B cell (primary cell): ENCODE data around the gene LRRC15. TPM values are rescaled to one million over a fixed set of nuclear protein-coding genes. Genes with fewer than 3 reads are reported as not detected.

Source experiments
- ATAC-seq: fragments of 200-7000 bp; cut with Tn5 transposase; one replicate; pipeline ENCODE4 v1.10.0; 2021; ENCODE audit warnings: low read depth, mild to moderate bottlenecking, moderate number of reproducible peaks, moderate library complexity
- CTCF ChIA-PET: fragments of 350-600 bp; sonication (Branson Sonifier 250); formaldehyde crosslinking; loops from one replicate; lab custom pipeline; 2021; ENCODE audit warnings: antibody characterized with exemption, inconsistent platforms; lab: Charles Lee
- POLR2A ChIA-PET: fragments of 350-600 bp; sonication (Branson Sonifier 250); formaldehyde crosslinking; loops from one replicate; lab custom pipeline; 2021; ENCODE audit warnings: antibody characterized with exemption; lab: Charles Lee
- DNase-seq: peaks from one replicate; pipeline ENCODE4 v3.0.0; 2013
- H2AFZ ChIP-seq: 2 replicates; pipeline ENCODE4 v1.6.1; 2012; ENCODE audit warnings: mild to moderate bottlenecking, low read depth, low read length; ENCODE audit not compliant: insufficient read depth, poor library complexity, severe bottlenecking
- H3K27ac ChIP-seq, 2 donors: 1 replicate in 1 of 2; 2 replicates in 1 of 2; pipeline ENCODE4 v1.5.1; 2012 to 2013; ENCODE audit warnings: low read length in 2 of 2, mild to moderate bottlenecking in 2 of 2, moderate library complexity in 1 of 2
- H3K27me3 ChIP-seq, 4 experiments: fragments of 200-600 bp in 1 of 4; sonication (generic) in 1 of 4; replicated peaks in 1 of 4; 1 replicate in 2 of 4; 2 replicates in 2 of 4; pipeline versions ENCODE4 v1.6.1 to v1.7.0; 2013 to 2016; ENCODE audit warnings: low read length in 3 of 4, mild to moderate bottlenecking in 2 of 4, mixed read lengths in 1 of 4, moderate library complexity in 1 of 4; ENCODE audit not compliant: insufficient read depth in 4 of 4, control insufficient read depth in 3 of 4; ENCODE audit errors: control extremely low read depth in 1 of 4
- H3K36me3 ChIP-seq, 2 experiments: replicated peaks in 1 of 2; 1 replicate in 1 of 2; 2 replicates in 1 of 2; pipeline versions ENCODE4 v1.6.1 to v1.7.1; 2013; ENCODE audit warnings: low read length in 1 of 2; ENCODE audit not compliant: insufficient read depth in 2 of 2, control insufficient read depth in 1 of 2; ENCODE audit errors: control extremely low read depth in 1 of 2, extremely low read depth in 1 of 2
- H3K4me1 ChIP-seq, 2 donors: fragments of 200-600 bp in 1 of 2; sonication (generic) in 1 of 2; 1 replicate in 1 of 2; 2 replicates in 1 of 2; pipeline versions ENCODE4 v1.5.1 to v1.6.1; 2013 to 2017; ENCODE audit warnings: low read length in 2 of 2; ENCODE audit not compliant: control insufficient read depth in 2 of 2, insufficient read depth in 2 of 2
- H3K4me2 ChIP-seq: replicated peaks from 2 replicates; pipeline ENCODE3; 2012; ENCODE audit warnings: mild to moderate bottlenecking, low read depth, low read length; ENCODE audit not compliant: poor library complexity, severe bottlenecking
- H3K4me3 ChIP-seq, 5 experiments: fragments of 200-600 bp in 1 of 5; sonication (generic) in 1 of 5; 1 replicate in 3 of 5; 2 replicates in 2 of 5; pipeline versions ENCODE4 v1.5.1 to v1.7.0; 2011 to 2016; ENCODE audit warnings: low read length in 4 of 5, mild to moderate bottlenecking in 4 of 5, low read depth in 2 of 5, control low read depth in 1 of 5, moderate library complexity in 1 of 5; ENCODE audit not compliant: insufficient read depth in 1 of 5; ENCODE audit errors: control extremely low read depth in 1 of 5, extremely low read depth in 1 of 5
- H3K79me2 ChIP-seq: fragments of 200-600 bp; sonication (generic); one replicate; pipeline ENCODE4 v1.6.0; 2016; ENCODE audit warnings: low read length; ENCODE audit not compliant: control insufficient read depth, insufficient read depth
- H3K9ac ChIP-seq: fragments of 200-600 bp; sonication (generic); 2 replicates; pipeline ENCODE4 v1.6.1; 2017; ENCODE audit warnings: mild to moderate bottlenecking, low read length, moderate library complexity
- H3K9me3 ChIP-seq, 3 donors: one replicate each; pipeline versions ENCODE4 v1.6.1 to v1.7.1; 2013; ENCODE audit warnings: low read length in 2 of 3; ENCODE audit not compliant: control insufficient read depth in 2 of 3, insufficient read depth in 1 of 3; ENCODE audit errors: control extremely low read depth in 1 of 3
- H4K20me1 ChIP-seq: 2 replicates; pipeline ENCODE4 v1.6.0; 2012; ENCODE audit warnings: mild to moderate bottlenecking, low read length; ENCODE audit not compliant: insufficient read depth, control insufficient read depth, poor library complexity, severe bottlenecking
- H3K27ac Mint-ChIP-seq: one replicate; pipeline ENCODE4 v1.8.0; 2021; ENCODE audit warnings: mixed read lengths
- H3K27me3 Mint-ChIP-seq: one replicate; pipeline ENCODE4 v1.8.0; 2021; ENCODE audit warnings: mixed read lengths
- H3K4me1 Mint-ChIP-seq: one replicate; pipeline ENCODE4 v1.8.0; 2021; ENCODE audit warnings: mixed read lengths
- H3K4me3 Mint-ChIP-seq: one replicate; pipeline ENCODE4 v1.8.0; 2021; ENCODE audit warnings: mixed read lengths
- H3K9me3 Mint-ChIP-seq: one replicate; pipeline ENCODE4 v1.8.0; 2022; ENCODE audit warnings: mixed read lengths; ENCODE audit not compliant: insufficient read depth
- EZH2 ChIP-seq: IDR thresholded peaks from 2 replicates; pipeline ENCODE4 v1.6.1; 2012; ENCODE audit warnings: borderline replicate concordance, low read depth, mild to moderate bottlenecking, moderate library complexity, low read length; ENCODE audit not compliant: insufficient read depth, poor library complexity, severe bottlenecking
- WGBS: methylation state at CpG from one replicate; pipeline ENCODE4 v1.1.5; 2013; ENCODE audit warnings: missing lambda C conversion rate; ENCODE audit not compliant: insufficient coverage; 5-methylcytosine and 5-hydroxymethylcytosine counted together
- intact Hi-C: fragments of 100-400 bp; cut with micrococcal nuclease; formaldehyde crosslinking; loops from one replicate; pipeline ENCODE4 v1.10.0; 2022
- polyA plus RNA-seq: library from polyadenylated mRNA; depleted of rRNA; stranded (reverse); fragments of >200 nt; gene quantifications from 2 replicates; pipeline ENCODE4 v1.2.3, GENCODE V29; 2012
- total RNA-seq, 2 donors: library from RNA; stranded (reverse); fragments of 120-200 nt in 1 of 2; gene quantifications; 1 replicate in 1 of 2; 2 replicates in 1 of 2; pipeline versions ENCODE4 v1.2.3 to v1.2.4, GENCODE V29; 2013 to 2022
- TF ChIP-seq, protein P1 (sequence below): fragments of 200-600 bp; IDR thresholded peaks from one replicate; pipeline ENCODE4 v1.8.0; 2022; ENCODE audit warnings: antibody characterized with exemption, mild to moderate bottlenecking

LRRC15 gene
- total and polyA plus RNA-seq, 2 donors (not counting 1 experiment from before 2014, with no cell fraction given) = not detected

DNA sequence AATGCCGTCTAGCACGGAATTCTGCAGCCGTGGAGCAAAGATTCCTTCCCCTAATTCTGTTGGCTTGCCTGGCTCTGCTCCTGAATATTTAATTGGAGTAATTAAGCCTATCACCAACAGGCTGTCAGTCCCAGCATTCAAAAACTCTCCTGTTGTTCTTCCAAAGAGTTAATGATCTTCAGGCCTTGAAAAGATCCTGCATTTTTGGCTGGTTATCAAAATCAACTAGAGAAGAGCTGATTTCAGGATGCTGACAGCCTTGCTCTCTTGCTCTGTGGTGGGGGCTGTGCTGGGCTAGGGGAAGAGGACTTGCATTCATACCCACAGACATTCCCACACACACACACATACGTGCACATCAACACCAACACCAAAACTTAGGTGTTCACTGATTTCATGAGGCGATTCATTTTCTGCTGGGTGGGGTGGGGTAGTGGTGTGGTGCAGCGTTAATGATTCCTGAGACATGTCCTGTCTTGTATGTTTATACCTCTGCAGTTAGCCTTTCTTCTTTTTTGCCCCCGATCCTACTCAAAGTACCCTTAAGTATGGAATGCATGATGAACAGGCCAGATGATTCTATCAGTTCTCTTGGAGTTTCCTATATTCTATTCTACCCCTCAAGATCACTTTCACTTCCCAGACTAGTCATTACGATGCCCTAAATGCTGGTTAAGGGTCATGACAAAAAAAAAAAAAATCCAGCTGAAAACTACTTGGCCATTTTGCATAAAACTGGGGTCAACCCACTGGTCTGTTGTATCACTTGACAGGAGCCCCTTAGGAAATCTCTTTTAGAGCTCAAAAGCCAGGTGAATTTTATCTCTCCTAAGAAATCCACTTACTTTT is 60.7 kb downstream of the LRRC15 start:
- no peaks in the 10 kb centered on the region for H3K79me2 ChIP-seq
- no peak for ATAC-seq
- WGBS = no CpG with 5 or more reads among the region's 8 CpGs
- H3K36me3 ChIP-seq = no peaks in the 10 kb centered on the region
- peaks cover 0 to 17% (median 6%) of the 10 kb centered on the region in 3 donors for H3K9me3 ChIP-seq
- H3K4me1 Mint-ChIP-seq = peaks cover 62% of the 10 kb centered on the region
- H3K27ac ChIP-seq = no peak overlapping the region
- H3K4me2 ChIP-seq = no peak overlapping the region
- DNase-seq = no peak
- no peaks in the 10 kb centered on the region for H3K9me3 Mint-ChIP-seq
- H3K4me1 ChIP-seq = peaks cover 63 to 71% of the 10 kb centered on the region in 2 donors
- H3K4me3 Mint-ChIP-seq = peak overlapping the region; percentile 30
- H3K27me3 Mint-ChIP-seq = peaks cover 26% of the 10 kb centered on the region
- CTCF ChIA-PET = interaction anchor here (2.3 to 4.1 kb wide), 3 partner anchors 8 to 643 kb away, joined by 16 to 47 read pairs (median 20); partner anchors contain the start of gene HES1
- POLR2A ChIA-PET = interaction anchor here (0.9 kb wide), 1 partner anchor 178 kb away, joined by 3 read pairs; no protein-coding TSS in a partner anchor
- TF ChIP-seq EZH2 = no peak
- TF ChIP-seq, protein P1, sequence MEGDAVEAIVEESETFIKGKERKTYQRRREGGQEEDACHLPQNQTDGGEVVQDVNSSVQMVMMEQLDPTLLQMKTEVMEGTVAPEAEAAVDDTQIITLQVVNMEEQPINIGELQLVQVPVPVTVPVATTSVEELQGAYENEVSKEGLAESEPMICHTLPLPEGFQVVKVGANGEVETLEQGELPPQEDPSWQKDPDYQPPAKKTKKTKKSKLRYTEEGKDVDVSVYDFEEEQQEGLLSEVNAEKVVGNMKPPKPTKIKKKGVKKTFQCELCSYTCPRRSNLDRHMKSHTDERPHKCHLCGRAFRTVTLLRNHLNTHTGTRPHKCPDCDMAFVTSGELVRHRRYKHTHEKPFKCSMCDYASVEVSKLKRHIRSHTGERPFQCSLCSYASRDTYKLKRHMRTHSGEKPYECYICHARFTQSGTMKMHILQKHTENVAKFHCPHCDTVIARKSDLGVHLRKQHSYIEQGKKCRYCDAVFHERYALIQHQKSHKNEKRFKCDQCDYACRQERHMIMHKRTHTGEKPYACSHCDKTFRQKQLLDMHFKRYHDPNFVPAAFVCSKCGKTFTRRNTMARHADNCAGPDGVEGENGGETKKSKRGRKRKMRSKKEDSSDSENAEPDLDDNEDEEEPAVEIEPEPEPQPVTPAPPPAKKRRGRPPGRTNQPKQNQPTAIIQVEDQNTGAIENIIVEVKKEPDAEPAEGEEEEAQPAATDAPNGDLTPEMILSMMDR = no peak
- no peak overlapping the region for H3K9ac ChIP-seq
- H4K20me1 ChIP-seq = peaks cover 5% of the 10 kb centered on the region
- intact Hi-C loops = loop anchor here (5.0 to 10.0 kb wide), 2 partner anchors 107 to 434 kb away; no protein-coding TSS in a partner anchor
- H3K27me3 ChIP-seq = peaks cover 0 to 21% (median 4%) of the 10 kb centered on the region in 4 experiments
- no peak overlapping the region for H3K4me3 ChIP-seq
- no peak overlapping the region for H2AFZ ChIP-seq
- H3K27ac Mint-ChIP-seq = peak overlapping the region; percentile 8
